ENCODE data around the gene CLHC1. TPM values are rescaled to one million over a fixed set of nuclear protein-coding genes. Genes with fewer than 3 reads are reported as not detected.

Gene CLHC1
- total and polyA plus RNA-seq, 2 of the 8 experiments (the other 6 are each of a cell fraction or from before 2014, with no cell fraction given) = 2.6 to 10.8 TPM

DNA sequence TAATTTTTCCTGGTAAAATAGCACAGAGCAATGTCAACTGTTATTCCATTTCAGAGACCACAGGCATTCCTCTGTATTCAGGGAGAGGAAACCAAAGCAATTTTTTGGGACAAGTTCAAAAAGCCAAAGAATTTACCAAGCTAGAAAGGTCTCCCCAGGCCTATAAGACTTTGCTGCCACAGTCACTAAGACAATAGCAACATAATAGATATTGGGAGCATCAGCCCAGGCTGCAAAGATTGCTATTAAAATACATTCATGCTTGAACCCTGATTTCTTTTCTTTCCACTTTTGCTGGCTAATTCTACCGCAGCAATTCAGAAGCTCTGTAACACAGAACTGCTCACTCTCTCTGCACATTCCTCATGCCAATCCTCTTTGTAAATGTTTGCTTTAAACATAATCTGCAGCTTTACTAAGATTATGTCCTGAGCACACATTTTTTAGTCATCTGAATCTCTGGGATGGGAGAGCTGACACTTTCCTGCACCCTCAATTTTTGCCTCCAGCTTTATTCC lies 76.3 kb downstream of the CLHC1 start:
- Histone ChIP-seq H3K9ac (replicated peaks in 1 of 4; ENCODE audit: extremely low read depth in 1 of 4, low read depth in 3 of 4, low read length in 3 of 4) (no peak overlapping the region), H3K36me3 (ENCODE audit: control insufficient read depth in 2 of 4, insufficient read depth in 4 of 4, low read length in 3 of 4) (no peaks in the 10 kb centered on the region), H2BK5ac (ENCODE audit: low read depth, low read length) (no peak overlapping the region), H4K91ac (replicated peaks; ENCODE audit: insufficient read length, low read length) (no peak overlapping the region), H3K4me2 (ENCODE audit: insufficient read depth in 1 of 2, low read depth in 2 of 2, low read length in 2 of 2) (no peak overlapping the region), H3K18ac (ENCODE audit: extremely low read depth, low read length) (no peak overlapping the region), H3K56ac (replicated peaks; ENCODE audit: insufficient read length, low read depth, low read length) (no peak overlapping the region), H3K79me1 (ENCODE audit: low read depth, low read length) (no peaks in the 10 kb centered on the region), H3K9me3 (ENCODE audit: insufficient read depth in 2 of 2, low read depth in 1 of 2, low read length in 1 of 2) (no peaks in the 10 kb centered on the region), H2BK120ac (replicated peaks; ENCODE audit: low read depth, low read length) (no peak overlapping the region), H2BK20ac (ENCODE audit: low read length) (no peak overlapping the region), H3K14ac (ENCODE audit: insufficient read length) (no peak overlapping the region), H3K4me1 (replicated peaks in 1 of 4; ENCODE audit: control insufficient read depth in 3 of 4, insufficient read depth in 4 of 4, low read length in 3 of 4) (peaks cover 0 to 13% (median 0%) of the 10 kb centered on the region in 4 experiments; a peak in 2 of 7 replicates), H2BK12ac (ENCODE audit: low read depth, low read length) (no peak overlapping the region), H3K27me3 (replicated peaks in 1 of 4; ENCODE audit: control insufficient read depth in 3 of 4, extremely low read depth in 1 of 4, insufficient read depth in 3 of 4, low read length in 3 of 4) (no peaks in the 10 kb centered on the region), H4K20me1 (replicated peaks in 1 of 2; ENCODE audit: control insufficient read depth in 1 of 2, insufficient read depth in 2 of 2, low read length in 2 of 2) (no peaks in the 10 kb centered on the region), H3K23ac (ENCODE audit: insufficient read length) (no peak overlapping the region), H3K4me3 (ENCODE audit: extremely low read depth in 1 of 4, insufficient read depth in 2 of 4, low read depth in 3 of 4, low read length in 4 of 4) (no peak overlapping the region), H3K4ac (replicated peaks; ENCODE audit: insufficient read length, low read depth, low read length) (no peak overlapping the region), H2AFZ (ENCODE audit: low read length) (no peak overlapping the region), H3K23me2 (ENCODE audit: low read depth, low read length) (no peaks in the 10 kb centered on the region), H4K8ac (ENCODE audit: extremely low read depth, insufficient read depth, low read length) (no peak overlapping the region), H3K79me2 (ENCODE audit: control insufficient read depth in 1 of 2, insufficient read depth in 2 of 2, low read length in 2 of 2) (no peaks in the 10 kb centered on the region), H4K5ac (ENCODE audit: insufficient read length, low read depth, low read length) (no peak overlapping the region), H3K27ac (ENCODE audit: low read depth, low read length) (no peak overlapping the region), H2BK15ac (ENCODE audit: low read length) (no peak overlapping the region), H2AK5ac (ENCODE audit: low read depth, low read length) (no peak overlapping the region)
- WGBS, 2 experiments (ENCODE audit: extremely low coverage in 1 of 2, insufficient coverage in 1 of 2, insufficient read length in 1 of 2, insufficient replicate concordance in 2 of 2, low coverage in 1 of 2, low lambda C conversion rate in 2 of 2, missing lambda C conversion rate in 1 of 2) = 92% methylated on average over 1 of the region's 1 CpG; no CpG with 5 or more reads in 1 of the 2 experiments
- POLR2A ChIA-PET (ENCODE audit: partially characterized antibody) = interaction anchor here (1.0 to 2.2 kb wide), 2 partner anchors 11 to 22 kb away, joined by 3 to 6 read pairs; no protein-coding TSS in a partner anchor
- DNase-seq (ENCODE audit: low read depth in 1 of 2, low spot score in 2 of 2) (no peak), FAIRE-seq (no peak)
- CTCF ChIA-PET (ENCODE audit: partially characterized antibody) = interaction anchor here (0.8 to 2.0 kb wide), 5 partner anchors 11 to 110 kb away, joined by 3 to 15 read pairs (median 3); no protein-coding TSS in a partner anchor
- TF ChIP-seq POLR2A (IDR thresholded peaks at IDR 0.05; ENCODE audit: control extremely low read depth in 1 of 2, low read depth in 2 of 2, low read length in 2 of 2) (no peak), SP1 (IDR thresholded peaks at IDR 0.05; ENCODE audit: low read depth, low read length) (no peak), RXRA (IDR thresholded peaks at IDR 0.05; ENCODE audit: insufficient read depth, low read depth, low read length) (no peak), POU5F1 (IDR thresholded peaks at IDR 0.05; ENCODE audit: low read depth, low read length) (no peak), EZH2 (IDR thresholded peaks at IDR 0.05; ENCODE audit: low read depth, low read length, severe bottlenecking) (no peak), JUND (IDR thresholded peaks at IDR 0.05; ENCODE audit: low read length) (no peak), BCL11A (IDR thresholded peaks at IDR 0.05; ENCODE audit: low read depth in 2 of 2, low read length in 2 of 2) (no peak), EP300 (IDR thresholded peaks at IDR 0.05; ENCODE audit: borderline replicate concordance in 1 of 2, low read depth in 2 of 2, low read length in 2 of 2) (no peak), JUN (IDR thresholded peaks at IDR 0.05; ENCODE audit: low read depth, low read length) (no peak), SP2 (IDR thresholded peaks at IDR 0.05; ENCODE audit: low read length) (no peak), GABPA (IDR thresholded peaks at IDR 0.05; ENCODE audit: borderline replicate concordance, insufficient read depth, low read length) (no peak), RNF2 (IDR thresholded peaks at IDR 0.05; ENCODE audit: borderline replicate concordance, low read depth, low read length, missing control alignments, poor library complexity, severe bottlenecking) (no peak)
